GM18907 (cell line): Measurements from ENCODE around the gene PLB1.

Experiments
- ATAC-seq: cut with Tn5 transposase; IDR thresholded peaks from one replicate; pipeline ENCODE4 v1.9.1; 2021; ENCODE audit warnings: mild to moderate bottlenecking, moderate library complexity; ENCODE audit not compliant: unreplicated experiment

The PLB1 gene

GRCh38 chr2:28587526-28588291 is 91.8 kb downstream of the PLB1 start:
- ATAC-seq: no peak

GRCh38 chr2:28588292-28588670 is 92.4 kb downstream of the PLB1 start:
- no peak for ATAC-seq

- ATAC-seq: no peak
These were observed 94.0 kb downstream of the PLB1 start for GRCh38 chr2:28589746-28590463.

- ATAC-seq: no peak
These were observed 94.8 kb downstream of the PLB1 start for GRCh38 chr2:28590496-28591301.

- ATAC-seq: no peak
These were observed 96.0 kb downstream of the PLB1 start for GRCh38 chr2:28591711-28592335.

- ATAC-seq: no peak
These were observed 96.6 kb downstream of the PLB1 start for GRCh38 chr2:28592481-28592880.

GRCh38 chr2:28593160-28593755 is 97.4 kb downstream of the PLB1 start:
- ATAC-seq: no peak

- ATAC-seq: peak; percentile 7
These were observed 98.1 kb downstream of the PLB1 start for GRCh38 chr2:28594000-28594331.

GRCh38 chr2:28594332-28595108 is 98.7 kb downstream of the PLB1 start:
- ATAC-seq: peak; percentile 75

GRCh38 chr2:28595323-28595722 is 99.5 kb downstream of the PLB1 start:
- ATAC-seq: no peak

- ATAC-seq: no peak
These were observed 102.6 kb downstream of the PLB1 start for GRCh38 chr2:28598484-28598883.

- no peak for ATAC-seq
These were observed 104.3 kb downstream of the PLB1 start for GRCh38 chr2:28600181-28600580.

GRCh38 chr2:28601616-28602015 is 105.8 kb downstream of the PLB1 start:
- no peak for ATAC-seq

- no peak for ATAC-seq
These were observed 106.3 kb downstream of the PLB1 start for GRCh38 chr2:28602136-28602660.

GRCh38 chr2:28602751-28603639 is 107.1 kb downstream of the PLB1 start:
- no peak for ATAC-seq

- no peak for ATAC-seq
These were observed 108.0 kb downstream of the PLB1 start for GRCh38 chr2:28603821-28604220.

GRCh38 chr2:28604284-28604843 is 108.5 kb downstream of the PLB1 start:
- ATAC-seq: no peak

- ATAC-seq: no peak
These were observed 111.2 kb downstream of the PLB1 start for GRCh38 chr2:28606986-28607441.
